GM21717 (cell line): ENCODE measurements around the gene YBX3.
A peak's percentile ranks its signal among the peaks of the same experiment; 100 is the strongest.
"Not testable (repeated sequence)": the region's sequence is repeated elsewhere in the genome, so short reads cannot be mapped to it uniquely, and the experiment has no call there.

Experiments used
- ATAC-seq: cut with Tn5 transposase; IDR thresholded peaks from one replicate; pipeline ENCODE4 v1.9.1; 2021; ENCODE audit warnings: mild to moderate bottlenecking, moderate library complexity; ENCODE audit not compliant: unreplicated experiment

Gene YBX3

DNA sequence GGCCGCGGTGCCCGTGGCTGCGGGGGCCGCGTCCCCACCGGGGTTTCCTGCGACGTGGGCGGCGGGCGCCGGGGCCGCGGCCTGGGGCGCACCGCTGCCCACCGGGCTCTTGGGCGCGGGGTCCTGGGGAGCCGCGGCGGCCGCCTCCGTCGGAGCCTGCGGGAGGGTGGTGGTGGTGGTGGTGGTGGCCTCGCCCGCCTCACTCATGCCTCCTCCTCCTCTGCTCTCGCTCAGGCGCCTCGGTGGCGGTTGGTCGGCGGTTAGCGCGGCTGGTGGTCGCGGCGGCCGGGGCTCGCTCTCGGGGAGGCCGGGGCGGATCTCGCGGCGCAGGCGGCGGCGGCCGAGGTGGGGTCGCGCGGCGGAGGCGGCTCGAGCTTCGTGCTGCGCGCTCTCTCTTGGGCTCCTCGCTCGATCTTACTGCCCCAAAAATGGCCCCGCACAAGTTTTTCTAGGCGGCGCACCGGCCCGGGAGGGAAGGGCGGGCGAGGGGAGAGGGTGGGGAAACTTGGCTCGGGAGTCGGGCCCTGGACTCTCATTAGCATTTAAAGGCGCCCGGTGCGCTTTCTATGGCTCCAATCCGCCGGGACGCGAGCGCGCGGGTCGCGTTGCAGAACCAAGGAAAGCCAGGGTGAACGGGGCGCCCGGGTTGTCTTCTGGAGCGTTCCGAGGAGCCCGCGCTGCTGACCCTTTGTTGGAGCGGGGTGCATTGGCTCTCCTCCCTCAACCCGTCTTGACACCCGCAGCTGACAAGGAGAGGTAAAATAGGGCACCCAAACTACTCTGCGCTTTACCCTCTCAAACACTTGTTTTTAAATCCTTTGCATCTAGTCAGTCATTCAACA is at the start of gene YBX3:
YBX3 (minus strand) TSS at position 419 of the 842 bp plus-strand sequence; CDS start at position 207, 212 bp downstream.
- peak; percentile 61 for ATAC-seq

DNA sequence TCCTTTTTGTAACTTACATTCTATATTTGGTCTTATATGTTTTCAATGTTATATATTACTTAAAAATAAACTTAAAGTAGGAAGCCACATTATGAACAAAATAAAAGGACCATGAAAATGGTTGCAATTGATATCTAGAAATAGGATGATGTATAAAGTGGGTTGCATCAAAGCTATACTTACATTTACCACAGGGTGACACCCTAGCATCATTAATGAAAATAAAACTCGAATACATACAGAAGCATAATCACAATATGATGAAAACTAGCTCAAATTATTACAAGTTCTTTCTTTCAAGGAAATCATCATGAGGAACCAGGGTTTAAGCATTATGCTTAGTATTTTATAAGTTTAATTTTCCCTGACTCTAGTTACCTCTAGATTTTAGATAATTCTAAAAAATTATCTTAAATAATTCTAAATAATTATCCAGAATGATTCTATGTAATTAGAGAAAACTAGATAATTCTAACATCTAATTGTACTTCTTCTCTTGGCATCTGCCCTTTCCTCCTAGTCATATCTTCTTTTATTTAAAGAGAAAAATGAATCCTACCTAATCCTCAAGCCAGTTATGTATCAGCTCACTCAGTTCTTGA is 48.1 kb upstream of the YBX3 start:
- ATAC-seq: no peak

DNA sequence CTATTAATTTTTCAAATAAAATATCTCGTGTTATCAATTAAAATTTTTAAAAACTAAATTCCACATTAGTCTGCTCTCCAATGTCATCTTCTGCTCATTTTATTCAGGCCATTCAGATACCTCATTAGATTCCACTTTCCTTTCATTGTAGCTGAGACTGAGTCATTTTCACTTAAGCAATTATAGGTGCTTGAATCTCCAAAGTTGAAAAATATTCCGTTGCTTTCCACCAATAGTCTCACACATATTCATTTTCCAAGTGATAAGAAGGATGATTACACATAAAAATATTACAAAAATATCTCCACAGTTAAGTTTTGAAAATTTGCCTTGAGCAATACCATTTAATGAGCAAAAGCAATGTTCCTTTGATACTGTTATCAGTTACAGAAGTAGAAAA is 36.5 kb upstream of the YBX3 start:
- ATAC-seq: no peak

DNA sequence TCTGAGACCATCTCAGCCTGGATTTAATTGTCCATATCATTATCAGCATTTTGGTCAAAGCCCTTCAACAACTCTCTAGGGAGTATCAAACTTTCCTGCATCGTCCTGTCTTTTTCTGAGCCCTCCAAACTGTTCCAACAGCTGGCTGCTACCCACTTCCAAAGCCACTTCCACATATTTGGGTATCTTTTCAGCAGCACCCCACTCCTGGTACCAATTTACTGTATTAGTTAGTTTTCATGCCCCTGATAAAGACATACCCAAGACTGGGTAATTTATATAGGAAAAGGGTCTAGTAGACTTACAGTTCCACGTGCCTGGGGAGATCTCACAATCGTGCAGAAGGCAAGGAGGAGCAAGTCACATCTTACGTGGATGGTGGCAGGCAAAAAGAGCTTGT is 33.1 kb upstream of the YBX3 start:
- ATAC-seq: no peak

DNA sequence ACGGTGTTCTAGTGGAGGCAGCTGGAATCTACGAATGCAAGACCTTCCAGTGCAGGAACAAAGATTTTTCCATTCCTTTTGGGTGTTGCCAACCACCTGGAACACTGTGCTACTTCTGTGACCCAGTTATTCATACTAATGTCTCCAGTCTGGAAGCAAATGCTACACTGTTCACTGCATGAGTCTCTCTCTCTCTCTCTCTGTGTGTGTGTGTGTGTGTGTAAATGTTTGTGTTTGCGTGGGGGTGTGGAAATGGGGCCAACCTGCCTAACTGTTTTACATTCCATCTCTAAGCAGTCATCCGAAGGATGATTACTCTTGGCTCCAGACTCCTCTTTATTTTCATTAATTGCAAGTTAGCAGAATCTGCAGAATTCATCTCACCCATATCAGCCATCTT is 29.9 kb upstream of the YBX3 start:
- ATAC-seq: no peak

DNA sequence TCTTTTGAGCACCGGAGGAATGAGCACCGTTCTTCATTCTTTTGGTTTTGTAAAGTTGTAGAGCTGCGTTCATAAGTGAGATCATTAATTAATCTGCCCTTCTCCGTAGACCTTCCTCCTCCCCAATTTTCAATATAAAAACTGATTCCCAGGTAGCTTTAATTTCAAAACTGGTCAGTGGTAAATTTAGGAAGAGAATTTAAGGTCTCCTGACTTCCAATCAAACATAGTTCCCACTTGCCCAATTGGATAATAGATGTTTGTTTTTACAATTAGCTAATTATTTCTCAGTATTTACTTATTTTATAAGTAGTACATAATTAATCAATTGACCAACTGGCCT is 27.2 kb upstream of the YBX3 start:
- no peak for ATAC-seq

DNA sequence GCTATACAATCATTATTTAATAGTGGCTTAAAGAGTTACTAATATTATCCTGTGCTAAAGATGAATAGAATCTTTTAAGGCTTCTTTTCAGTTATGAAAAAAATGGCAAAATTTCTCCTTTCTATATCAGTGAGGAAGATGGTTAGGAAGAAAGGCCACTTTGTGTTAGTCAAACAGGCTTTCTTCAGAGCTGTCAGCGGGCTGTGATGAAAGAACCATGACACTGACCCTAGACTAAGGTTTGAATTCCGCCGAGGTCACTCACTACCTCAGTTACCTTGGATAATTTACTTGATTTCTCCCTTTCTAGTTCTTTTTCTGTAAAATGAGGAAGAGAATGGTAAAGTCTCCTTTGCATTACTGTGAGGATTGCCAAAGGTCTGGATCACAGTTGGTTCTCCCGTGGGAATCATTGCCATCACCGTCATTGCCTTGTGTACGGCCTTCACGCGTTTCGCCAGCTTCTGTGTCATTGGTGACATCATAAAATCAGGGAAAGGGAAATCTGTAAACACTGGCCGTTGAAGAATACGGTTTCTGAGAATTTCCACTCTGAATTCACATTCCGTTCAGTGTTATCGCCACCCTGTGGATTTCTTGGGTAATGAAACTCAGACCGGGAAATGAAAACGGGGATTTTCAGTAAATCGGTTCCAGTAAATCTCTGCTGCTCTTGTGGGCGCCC is 26.7 kb upstream of the YBX3 start:
- ATAC-seq: peak; percentile 93

DNA sequence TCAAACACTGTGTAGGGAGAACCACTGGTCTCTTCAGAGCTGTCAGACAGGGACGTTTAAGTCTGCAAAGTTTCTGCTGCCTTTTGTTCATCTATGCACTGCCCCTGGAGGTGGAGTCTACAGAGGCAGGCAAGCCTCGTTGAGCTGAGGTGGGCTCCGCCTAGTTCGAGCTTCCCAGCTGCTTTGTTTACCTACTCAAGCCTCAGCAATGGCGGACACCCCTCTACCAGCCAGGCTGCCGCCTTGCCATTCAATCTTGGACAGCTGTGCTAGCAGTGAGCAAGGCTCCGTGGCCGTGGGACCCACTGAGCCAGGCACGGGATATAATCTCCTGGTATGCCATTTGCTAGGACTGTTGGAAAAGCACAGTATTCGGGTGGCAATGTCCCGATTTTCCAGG is 24.6 kb upstream of the YBX3 start:
- ATAC-seq: no peak

DNA sequence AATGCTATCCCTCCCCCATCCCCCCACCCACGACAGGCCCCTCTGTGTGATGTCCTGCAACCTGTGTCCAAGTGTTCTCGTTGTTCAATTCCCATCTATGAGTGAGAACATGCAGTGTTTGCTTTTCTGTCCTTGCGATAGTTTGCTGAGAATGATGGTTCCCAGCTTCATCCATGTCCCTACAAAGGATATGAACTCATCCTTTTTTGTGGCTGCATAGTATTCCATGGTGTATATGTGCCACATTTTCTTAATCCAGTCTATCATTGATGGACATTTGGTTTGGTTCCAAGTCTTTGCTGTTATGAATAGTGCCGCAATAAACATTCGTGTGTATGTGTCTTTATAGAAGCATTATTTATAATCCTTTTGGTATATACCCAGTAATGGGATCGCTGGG is 20.3 kb upstream of the YBX3 start:
- ATAC-seq: not testable (repeated sequence)

DNA sequence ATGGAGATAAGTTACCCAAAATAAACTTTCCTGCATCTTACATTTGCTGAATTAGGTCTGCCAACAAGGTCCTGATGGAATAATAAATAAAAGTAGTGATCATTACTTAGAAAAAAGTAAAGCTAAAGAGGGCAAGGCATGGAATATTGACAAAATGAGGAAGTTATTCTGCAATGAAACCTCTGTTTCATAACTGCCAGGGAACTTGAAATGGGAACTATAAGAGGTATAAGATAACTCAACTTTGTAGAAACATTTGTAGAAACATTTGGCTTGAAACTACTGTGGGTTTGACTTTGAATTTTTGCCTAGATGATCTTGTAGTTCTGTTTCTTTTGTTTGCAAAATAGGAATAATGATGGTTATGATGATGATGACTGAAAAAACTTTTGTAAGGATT is 18.7 kb upstream of the YBX3 start:
- no peak for ATAC-seq

DNA sequence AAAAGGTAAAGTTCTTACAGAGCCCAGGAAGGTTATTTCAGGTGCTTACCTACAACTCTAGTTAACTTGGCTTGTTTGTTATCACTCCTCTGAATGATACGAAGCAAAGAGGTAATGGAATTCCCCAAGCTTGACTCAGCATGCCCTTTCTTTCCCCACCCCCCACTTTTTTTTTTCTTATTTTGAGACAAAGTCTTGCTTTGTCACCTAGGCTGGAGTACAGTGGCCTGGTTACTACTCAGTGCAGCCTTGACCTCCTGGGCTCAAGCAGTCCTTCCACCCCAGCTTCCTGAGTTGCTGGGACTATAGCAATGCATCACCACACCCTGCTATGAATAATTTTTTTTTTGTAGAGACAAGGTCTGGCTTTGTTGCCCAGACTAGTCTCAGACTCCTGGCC is 17.1 kb upstream of the YBX3 start:
- no peak for ATAC-seq

DNA sequence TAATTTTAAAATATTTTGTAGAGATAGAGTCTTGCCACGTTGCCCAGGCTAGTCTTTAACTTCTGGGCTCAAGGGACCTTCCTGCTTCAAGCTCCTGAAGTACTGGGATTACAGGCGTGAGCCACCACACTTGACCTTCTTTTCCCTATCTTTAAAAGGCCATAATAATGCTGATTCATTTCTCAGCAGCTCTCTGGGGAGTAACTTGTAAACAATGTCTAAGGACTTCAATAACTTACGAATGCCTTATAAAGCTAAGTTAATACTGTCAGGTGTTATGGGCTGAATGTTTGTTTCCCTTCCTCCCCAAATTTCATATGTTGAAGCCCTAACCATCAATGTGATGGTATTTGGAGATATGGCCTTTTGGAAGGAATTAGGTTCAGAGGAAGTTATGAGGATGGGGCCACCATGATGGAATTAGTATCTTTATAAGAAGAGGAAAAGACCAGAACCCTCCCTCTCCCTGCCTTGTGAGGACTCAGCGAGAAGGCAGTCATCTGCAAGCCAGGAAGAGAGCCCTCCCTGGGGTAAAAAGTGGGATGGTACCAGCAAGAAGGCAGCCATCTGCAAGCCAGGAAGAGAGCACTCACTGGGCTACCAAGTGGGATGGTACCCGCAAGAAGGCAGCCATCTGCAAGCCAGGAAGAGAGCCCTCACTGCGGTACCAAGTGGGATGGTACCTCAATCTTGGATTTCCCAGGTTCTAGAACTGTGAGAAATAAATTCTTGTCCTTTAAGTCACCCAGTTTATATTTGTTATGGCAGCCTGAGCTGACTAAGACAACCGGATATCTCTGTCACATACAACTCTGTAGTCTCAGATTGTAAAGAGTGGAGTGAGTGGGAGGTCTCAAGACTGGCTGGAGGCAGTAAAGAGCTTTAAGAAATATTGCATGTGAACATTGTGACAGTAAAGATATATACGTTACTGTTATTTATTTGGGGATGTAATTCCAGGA is 16.3 kb upstream of the YBX3 start:
- no peak for ATAC-seq

DNA sequence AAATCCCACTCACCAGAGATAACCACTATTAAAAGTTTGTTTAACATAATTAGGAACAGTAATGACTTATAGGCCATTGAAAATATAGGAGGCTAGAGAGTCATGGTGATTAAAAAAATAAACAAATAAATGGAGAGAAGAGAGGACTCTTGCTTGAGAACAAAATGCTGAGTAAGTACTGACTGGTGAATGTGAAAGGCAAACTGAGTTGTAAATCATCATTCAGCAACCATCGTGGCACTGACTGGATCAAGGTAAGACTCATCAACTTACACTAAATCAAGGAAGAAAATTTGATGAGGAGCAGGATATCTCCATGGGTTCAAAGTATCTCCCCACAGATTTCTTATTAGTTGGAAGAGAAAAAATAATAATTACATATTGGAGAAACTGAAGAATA is 14.1 kb upstream of the YBX3 start:
- ATAC-seq: no peak

DNA sequence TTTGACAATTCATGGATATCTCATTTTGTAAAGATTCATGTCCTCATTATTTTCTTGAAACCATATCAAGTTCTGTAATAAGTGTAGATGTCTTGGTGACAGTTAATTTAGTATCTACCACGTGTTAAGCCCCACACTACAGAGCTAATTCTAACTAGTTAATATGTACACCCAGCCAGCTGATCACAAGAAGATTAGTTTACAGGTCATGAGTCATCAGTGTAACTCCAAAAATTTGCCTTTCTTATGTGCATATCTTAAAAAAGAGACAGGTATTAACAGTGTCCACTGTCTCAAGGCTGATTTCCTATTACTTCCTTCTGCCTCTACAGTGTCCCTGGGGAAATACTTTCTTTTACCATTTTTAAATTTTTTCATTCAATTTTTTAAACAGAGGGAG is 13.3 kb upstream of the YBX3 start:
- no peak for ATAC-seq

DNA sequence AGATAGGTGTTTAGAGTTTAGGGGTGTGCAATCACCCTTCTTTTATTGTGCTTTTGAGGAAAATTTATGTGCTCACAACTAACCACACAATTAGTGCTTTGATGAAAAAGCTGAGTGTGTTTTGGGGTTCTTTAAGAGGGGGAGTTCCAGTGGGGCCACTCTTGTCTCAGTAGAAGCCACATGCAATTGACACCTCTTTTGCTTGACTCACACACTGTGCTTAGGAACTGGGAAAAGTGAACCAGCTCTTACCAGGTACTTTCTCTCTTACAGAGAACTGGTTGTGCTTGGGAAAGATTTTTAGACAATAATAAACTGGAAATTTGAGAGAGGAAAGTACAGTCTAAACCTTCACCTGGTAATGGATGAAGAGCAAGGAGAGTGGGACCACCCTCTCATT is 12.3 kb upstream of the YBX3 start:
- no peak for ATAC-seq

DNA sequence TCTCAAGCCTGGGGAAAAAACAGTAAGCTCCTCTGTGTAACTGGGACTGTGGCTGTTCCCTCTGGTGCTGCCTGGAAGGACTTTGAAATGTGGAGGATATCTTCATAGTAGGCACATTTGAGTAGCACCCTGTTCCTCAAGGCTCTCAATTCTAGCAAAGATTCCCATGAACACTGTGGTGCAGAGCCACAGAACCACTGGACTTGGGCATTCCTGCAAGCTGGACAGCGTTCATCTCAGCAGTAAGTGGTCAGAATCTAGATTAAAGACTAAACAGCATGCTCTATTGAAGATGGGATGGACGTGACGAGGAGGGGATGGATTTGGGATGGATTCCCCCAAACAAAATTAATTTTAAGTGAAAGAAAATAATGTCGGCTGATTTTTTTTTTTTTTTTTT is 9.4 kb upstream of the YBX3 start:
- ATAC-seq: no peak

DNA sequence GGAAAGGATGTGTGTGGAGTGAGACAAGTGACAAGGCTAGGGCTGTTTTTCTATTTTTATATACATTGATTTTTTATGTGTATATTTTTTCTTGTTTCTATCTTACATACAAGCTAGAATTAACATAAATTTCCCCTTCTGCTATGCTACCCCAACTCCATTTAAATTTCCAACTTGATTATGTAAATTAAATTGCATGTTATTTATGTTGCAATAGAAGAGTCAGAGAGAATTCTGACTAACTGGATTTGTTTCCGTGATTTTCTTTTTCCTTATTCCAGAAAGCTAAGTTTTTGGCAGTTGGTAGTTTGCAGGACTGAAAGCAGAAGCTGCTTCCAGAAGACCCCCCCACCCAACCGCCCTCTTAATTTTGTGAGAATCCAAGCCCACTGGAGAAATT is 8.9 kb upstream of the YBX3 start:
- no peak for ATAC-seq

DNA sequence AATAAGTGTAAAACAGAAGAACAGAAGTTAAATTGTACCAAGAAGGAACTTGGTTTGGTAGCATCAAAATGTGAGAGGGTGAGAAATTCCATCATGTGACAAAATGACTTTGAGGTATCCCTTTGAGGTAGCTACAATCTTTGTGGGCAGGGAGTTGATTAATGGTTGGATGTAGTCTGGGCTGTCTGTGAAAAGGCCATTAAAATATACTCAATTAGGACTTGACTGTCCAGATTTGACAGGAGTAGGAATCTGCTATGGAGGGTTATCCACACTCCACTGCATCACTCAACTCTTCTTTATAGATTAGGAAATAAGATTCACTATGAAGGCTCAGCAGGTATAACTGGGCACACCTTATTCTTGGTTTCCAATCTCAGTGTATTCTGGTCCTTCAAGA is 7.4 kb upstream of the YBX3 start:
- ATAC-seq: no peak

DNA sequence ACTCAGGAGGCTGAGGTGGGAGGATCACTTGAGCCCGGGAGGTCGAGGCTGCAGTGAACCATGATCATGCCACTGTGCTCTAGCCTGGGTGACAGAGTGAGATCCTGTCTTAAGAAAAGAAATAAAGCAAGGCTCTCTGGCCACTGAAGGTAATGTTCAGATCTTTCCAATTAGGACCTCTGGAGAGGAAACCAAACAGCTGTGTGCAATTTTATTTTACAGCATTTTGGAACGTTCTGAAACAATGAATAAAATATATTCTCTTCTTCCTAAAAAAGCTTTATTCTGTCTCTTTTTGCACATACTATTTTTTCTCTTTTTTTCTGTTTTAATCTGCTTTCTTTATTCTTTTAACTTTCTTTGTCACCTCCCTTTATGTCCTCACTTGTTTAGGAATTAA is 5.0 kb upstream of the YBX3 start:
- ATAC-seq: no peak

DNA sequence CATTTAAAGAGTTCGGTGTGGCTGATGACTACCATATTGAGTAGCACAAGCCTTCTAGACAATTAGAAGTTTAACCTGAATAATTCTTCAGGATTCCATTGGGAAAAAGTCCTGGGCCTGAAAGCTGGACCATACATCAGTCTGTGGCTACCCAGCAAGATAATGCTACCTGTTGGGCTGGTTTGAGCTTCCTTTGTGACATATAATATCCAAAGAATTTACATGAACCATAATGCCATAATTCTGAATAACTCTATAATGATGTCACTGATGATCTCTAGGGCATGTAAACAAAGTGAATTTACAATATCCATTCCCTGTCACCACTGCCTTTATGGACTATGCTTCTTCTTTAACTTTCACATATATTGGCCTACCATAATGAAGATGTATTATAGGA is 3.8 kb upstream of the YBX3 start:
- ATAC-seq: no peak

DNA sequence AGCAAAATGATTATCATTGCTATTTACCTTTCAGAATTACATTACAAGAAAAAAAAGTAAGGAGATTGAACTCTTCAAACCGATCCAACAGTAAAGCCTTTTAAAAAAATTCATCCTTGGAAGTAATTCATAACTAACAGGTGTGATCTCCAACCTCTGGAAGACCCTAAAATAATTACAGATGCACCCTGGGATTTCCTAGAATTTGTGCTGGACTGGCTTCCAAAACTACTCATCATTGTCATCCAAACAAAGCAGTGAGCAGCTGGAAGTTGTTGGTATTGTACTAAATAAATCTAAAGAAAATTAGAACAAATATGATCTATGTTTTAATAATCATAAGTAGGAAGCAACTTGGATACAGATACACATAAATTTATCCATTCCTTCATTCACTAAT is 1.9 kb upstream of the YBX3 start:
- ATAC-seq: no peak
